GM18498 (cell line): ENCODE measurements around the gene PTPRN2.

Experiments used
- ATAC-seq: cut with Tn5 transposase; IDR thresholded peaks from one replicate; pipeline ENCODE4 v1.9.1; 2021; ENCODE audit warnings: mild to moderate bottlenecking, moderate library complexity; ENCODE audit not compliant: unreplicated experiment

The PTPRN2 gene

DNA sequence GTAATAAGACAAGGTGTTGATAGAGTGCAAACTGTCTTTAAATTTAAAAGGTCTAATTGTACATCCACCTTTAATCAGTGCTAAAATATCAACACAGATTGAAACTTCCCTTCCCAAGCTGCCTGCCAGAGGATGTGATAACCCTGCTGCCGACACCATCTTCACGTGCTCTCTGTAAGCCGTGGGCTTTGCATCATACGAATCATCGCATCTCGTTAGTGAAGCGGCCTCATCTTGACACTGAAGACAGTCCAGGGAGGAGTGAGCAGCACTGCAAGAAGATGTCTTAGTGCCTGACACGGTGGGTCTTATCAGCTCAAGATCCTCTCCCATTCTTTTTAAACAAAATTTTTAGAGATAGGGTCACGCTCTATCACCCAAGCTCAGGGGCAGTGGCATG is 518.8 kb downstream of the PTPRN2 start:
- no peak for ATAC-seq

GRCh38 chr7:158067931-158068482 is 519.6 kb downstream of the PTPRN2 start:
- no peak for ATAC-seq

DNA sequence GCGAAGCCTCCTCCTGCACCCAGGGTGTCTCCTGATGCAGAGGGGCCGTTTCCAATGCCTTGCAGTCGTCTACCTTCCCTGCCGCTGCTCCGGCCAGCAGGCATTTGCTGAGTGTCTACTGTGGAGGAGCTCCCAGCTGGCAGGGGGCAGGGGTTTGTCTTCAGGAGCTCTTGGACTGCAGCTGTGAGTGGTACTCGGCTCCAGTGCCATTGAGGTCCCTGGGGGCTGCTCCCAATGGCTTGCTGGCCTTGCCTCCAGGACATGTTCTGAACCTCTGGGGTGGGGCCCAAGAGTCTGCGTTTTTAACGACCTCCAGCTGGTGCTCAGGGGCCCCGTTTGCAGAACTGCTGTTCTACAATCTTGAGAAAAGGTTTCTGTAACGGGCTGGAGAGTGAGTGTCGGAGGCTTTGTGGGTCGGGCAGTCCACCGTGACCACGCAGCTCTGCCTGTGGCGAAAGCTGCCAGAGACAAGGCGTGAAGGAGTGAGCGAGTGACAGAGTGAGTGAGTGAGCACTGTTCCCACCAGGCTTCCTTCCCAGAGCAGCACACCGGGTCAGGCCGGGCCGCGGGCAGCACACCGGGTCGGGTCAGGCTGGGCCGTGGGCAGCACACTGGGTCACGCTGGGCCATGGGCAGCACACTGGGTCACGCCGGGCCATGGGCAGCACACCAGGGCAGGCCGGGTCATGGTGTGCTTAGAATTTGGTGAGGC is 520.2 kb downstream of the PTPRN2 start:
- no peak for ATAC-seq

DNA sequence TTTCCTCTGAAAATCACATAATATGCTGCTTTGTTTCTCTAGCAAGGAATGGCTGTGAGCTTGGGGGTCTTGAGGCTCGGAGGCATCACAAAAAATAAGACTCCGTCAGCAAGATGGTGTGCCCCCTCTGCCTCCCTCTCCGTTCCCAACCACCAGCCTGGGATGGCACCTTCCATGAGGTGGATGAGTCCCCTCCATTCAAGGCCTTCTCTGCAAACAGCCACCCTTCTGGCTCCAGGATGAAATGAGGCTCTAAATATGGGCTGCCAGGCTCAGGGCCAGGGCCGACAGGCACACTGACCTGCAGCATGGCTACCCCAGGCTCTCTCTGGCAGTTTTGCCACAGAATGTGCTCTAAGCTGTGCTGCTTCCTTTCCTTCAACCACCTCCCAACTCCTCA is 521.5 kb downstream of the PTPRN2 start:
- no peak for ATAC-seq

GRCh38 chr7:158065340-158065739 is 522.3 kb downstream of the PTPRN2 start:
- no peak for ATAC-seq

GRCh38 chr7:158064631-158065030 is 523.0 kb downstream of the PTPRN2 start:
- no peak for ATAC-seq

DNA sequence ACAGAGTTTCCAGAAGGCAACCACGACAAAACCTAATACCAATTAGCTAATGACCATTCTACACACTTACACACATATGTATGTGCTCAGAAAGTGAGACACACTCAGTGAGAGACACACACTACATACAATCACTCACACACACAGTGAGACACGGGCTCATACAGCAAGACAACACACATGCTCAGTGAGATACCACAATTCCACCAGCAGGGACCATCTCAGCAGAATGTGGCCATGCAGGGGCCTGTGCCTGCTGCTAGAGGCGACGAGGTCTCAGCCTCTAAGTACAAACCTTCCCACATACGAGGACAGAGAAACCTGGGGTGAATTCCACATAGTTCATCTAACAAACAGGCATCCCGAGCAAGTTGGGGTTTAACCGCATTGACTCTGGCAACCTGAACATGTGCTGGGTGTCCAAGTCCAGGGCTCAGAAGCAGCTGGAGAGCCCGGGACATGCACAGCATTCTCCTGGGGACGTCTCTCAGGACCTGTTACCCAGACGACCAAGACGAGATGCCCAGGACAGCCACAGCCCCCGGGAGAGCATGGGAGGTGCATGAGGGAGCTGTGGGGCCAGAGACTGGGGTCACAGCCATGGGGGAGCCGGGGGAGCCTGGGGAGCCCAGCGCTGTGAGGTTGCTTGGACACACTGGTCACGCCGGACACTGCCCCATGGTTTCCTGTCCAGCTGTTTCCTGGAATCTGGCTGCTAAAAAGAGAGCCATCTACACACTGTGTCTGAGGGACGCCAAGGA is 523.6 kb downstream of the PTPRN2 start:
- no peak for ATAC-seq

GRCh38 chr7:158062661-158063060 is 525.0 kb downstream of the PTPRN2 start:
- no peak for ATAC-seq

- ATAC-seq = no peak
These were observed 525.6 kb downstream of the PTPRN2 start for GRCh38 chr7:158061884-158062656.

DNA sequence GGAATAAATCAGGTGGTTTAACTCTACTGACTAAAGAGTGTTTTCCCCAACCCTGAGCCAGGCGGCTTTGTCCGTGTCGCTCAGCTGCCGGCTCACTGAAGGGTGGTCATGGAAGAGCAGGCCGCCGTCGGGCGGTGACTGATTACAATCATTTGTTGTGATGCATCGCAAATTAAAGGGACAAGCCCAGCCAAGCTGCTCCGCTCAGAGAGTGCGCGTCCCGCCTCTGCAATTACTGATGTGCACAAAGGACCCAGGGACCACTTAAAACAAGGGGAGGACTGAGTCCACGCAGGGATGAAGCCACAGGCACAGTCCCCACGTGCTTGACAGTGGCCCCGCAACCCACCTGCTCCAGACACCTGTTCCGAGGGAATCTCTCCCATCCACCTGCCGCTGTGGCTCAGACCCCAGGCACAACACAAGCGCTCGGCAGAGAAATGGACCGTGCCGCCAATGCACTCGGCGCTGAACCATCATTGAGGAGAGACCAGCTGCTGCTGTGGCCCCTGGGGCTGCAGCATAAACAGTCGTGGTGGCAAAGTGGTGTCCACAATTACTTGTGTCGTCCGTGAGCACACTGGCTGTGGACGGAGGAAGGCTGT is 526.5 kb downstream of the PTPRN2 start:
- no peak for ATAC-seq

- no peak for ATAC-seq
These were observed 527.4 kb downstream of the PTPRN2 start for GRCh38 chr7:158060216-158060615.

GRCh38 chr7:158057446-158057845 is 530.2 kb downstream of the PTPRN2 start:
- ATAC-seq = no peak

- no peak for ATAC-seq
These were observed 530.9 kb downstream of the PTPRN2 start for GRCh38 chr7:158056761-158057160.

DNA sequence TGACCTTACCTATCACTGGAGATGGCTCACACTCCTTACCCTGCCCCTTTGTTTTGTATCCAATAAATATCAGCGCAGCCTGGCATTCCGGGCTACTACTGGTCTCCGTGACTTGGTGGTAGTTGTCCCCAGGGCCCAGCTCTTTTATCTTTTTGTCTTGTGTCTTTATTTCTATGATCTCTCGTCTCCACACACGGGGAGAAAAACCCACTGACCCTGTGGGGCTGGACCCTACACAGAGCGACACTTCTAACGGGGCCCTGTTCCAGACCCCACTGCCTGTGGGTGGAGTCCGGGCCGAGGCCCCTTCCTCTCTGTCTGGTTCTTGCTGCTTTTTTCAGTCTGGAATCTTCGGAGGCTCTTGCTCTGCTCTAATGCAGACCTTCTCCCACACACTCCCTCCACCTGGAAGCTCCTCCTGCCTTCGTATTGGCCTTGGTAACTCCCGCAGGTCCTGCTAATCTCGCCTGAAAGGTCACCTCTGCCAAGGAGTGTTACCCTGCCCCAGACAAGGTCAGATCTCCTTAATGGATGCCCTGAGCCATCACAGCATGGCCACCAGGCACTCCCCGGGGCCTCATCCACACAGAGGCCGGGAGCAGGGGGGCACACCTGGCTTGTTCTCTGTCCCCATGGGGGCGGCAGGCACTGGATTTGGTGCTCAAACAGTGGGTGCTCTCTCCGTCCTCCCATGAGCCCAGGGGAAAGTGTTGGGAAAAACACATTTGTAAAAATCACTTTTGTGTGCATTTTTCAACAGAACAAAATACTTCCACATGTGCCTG is 531.7 kb downstream of the PTPRN2 start:
- no peak for ATAC-seq

GRCh38 chr7:158054611-158055010 is 533.0 kb downstream of the PTPRN2 start:
- ATAC-seq = no peak

DNA sequence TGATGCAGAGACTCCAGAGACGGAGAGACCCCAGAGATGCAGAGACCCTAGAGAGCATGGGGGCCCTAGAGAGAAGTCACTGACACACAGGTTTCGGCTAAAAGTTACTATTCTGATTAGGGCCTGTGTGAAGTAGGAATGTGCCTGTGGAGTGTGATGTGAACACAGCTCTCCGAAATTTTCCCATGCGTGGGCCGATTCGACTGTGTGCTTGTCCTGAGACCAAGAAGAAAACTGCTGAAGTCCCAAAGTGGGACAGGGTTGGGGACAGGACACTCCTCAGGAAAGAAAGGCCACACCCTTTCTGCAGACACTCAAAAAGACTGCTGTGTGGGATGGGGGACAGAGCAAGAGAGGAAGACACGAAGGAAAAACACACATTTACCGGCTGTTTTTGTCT is 533.5 kb downstream of the PTPRN2 start:
- no peak for ATAC-seq

DNA sequence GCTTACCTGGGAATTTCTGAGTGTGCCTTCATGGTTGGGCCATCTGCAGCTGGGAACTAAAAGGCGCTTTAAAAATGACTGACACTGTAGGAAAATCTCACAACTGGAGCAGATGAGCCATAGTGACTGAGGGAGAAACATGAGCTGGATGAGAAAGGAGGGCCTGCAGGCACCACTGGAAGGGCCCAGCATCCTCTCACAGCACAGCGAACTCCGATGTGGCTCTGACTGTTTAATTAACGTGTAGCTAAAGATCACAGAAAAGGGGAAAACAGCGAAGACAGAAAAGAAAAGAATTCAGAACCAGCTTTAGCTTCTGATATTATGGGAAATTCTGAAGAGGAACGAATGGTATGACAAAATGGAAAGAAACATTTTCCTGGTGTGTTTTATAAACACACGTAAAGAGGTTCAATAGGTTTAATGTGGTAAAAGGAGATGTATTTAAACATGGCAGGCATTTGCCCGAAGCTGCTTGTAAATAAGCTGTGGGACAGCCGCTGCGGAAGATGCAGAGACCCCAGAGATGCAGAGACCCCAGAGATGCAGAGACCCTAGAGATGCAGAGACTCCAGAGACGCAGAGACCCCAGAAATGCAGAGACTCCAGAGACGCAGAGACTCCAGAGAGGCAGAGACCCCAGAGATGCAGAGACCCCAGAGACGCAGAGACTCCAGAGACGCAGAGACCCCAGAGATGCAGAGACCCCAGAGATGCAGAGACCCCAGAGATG is 534.3 kb downstream of the PTPRN2 start:
- ATAC-seq = no peak

GRCh38 chr7:158052381-158053060 is 535.1 kb downstream of the PTPRN2 start:
- no peak for ATAC-seq

DNA sequence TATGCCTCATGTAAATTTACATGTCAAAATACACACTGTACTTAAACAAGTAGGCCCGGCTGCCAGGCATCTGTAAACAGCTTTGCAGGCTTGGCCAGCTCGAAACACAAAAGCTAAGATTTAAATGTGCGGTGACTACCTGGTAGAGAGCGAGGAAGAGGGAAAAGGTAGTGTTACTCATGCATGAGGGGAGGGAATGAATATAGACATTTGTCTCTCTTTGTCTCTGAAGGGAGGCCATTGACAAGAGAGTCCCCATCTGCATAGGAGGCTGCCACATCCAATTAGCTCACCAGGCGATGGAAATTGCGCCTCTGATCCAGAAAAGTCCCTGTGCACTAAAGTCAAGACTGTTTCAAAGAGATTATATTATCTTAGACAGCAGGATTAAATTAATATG is 535.8 kb downstream of the PTPRN2 start:
- no peak for ATAC-seq
